Measurements from ENCODE around the gene NEK6. TPM values are rescaled to one million over a fixed set of nuclear protein-coding genes. Genes with fewer than 3 reads are reported as not detected.
A peak's percentile ranks its signal among the peaks of the same experiment; 100 is the strongest.

Gene NEK6
- total RNA-seq, 5 donors from 2014 or later (not counting 1 experiment from before 2014, with no cell fraction given), result 5.9 to 12.5 (median 10.4) TPM

- DNase-seq (peak in 2 of 35 experiments; percentile 4 to 40), ATAC-seq (replicated peaks in 1 of 4) (no peak)
- H3K9me3 ChIP-seq, result no peaks in the 10 kb centered on the region
- H3K36me3 Mint-ChIP-seq, result no peaks in the 10 kb centered on the region
- peaks cover 6 to 17% (median 8%) of the 10 kb centered on the region in 3 donors for H3K4me1 Mint-ChIP-seq
- no peaks in the 10 kb centered on the region for H3K36me3 ChIP-seq (ENCODE audit: control insufficient read depth in 2 of 2, extremely low read depth in 1 of 2, insufficient read depth in 1 of 2, low read length in 1 of 2)
- no peak overlapping the region for H3K27ac Mint-ChIP-seq
- H3K4me3 ChIP-seq (ENCODE audit: control insufficient read depth in 1 of 2, extremely low read depth in 1 of 2, low read length in 1 of 2), result no peak overlapping the region
- no peak overlapping the region for H3K27ac ChIP-seq (ENCODE audit: low read length)
- no peaks in the 10 kb centered on the region for H3K9me3 Mint-ChIP-seq
- ChIA-PET CTCF (no interaction called here), POLR2A (interaction anchor here in 1 of 2 donors (0.7 kb wide), 1 partner anchor 25 kb away, joined by 3 read pairs; no protein-coding TSS in a partner anchor)
- peaks cover 0 to 4% of the 10 kb centered on the region in 2 donors for H3K27me3 Mint-ChIP-seq
- no peaks in the 10 kb centered on the region for H3K27me3 ChIP-seq (replicated peaks in 1 of 2; ENCODE audit: control insufficient read depth in 2 of 2, extremely low read depth in 1 of 2, insufficient read depth in 2 of 2, low read length in 1 of 2)
- H3K4me3 Mint-ChIP-seq, result no peak overlapping the region
- H3K4me1 ChIP-seq (ENCODE audit: control insufficient read depth in 1 of 2, extremely low read depth in 1 of 2, insufficient read depth in 2 of 2, low read length in 2 of 2), result peaks cover 0 to 18% of the 10 kb centered on the region in 2 experiments
- 81% methylated on average over 8 of the region's 10 CpGs for WGBS (ENCODE audit: insufficient coverage)
Observed at GRCh38 chr9:124222918-124223720, 34.6 kb upstream of the NEK6 start.

GRCh38 chr9:124225945-124226344 is 31.8 kb upstream of the NEK6 start:
- Histone ChIP-seq H3K9me3 (no peaks in the 10 kb centered on the region), H3K36me3 (ENCODE audit: control insufficient read depth in 2 of 2, extremely low read depth in 1 of 2, insufficient read depth in 1 of 2, low read length in 1 of 2) (no peaks in the 10 kb centered on the region), H3K4me1 (ENCODE audit: control insufficient read depth in 1 of 2, extremely low read depth in 1 of 2, insufficient read depth in 2 of 2, low read length in 2 of 2) (peaks cover 0 to 5% of the 10 kb centered on the region in 2 experiments), H3K4me3 (ENCODE audit: control insufficient read depth in 1 of 2, extremely low read depth in 1 of 2, low read length in 1 of 2) (no peak overlapping the region), H3K27me3 (replicated peaks in 1 of 2; ENCODE audit: control insufficient read depth in 2 of 2, extremely low read depth in 1 of 2, insufficient read depth in 2 of 2, low read length in 1 of 2) (no peaks in the 10 kb centered on the region), H3K27ac (ENCODE audit: low read length) (no peak overlapping the region)
- CTCF ChIA-PET, result no interaction called here
- DNase-seq (no peak), ATAC-seq (replicated peaks in 1 of 4) (no peak)
- Mint-ChIP-seq H3K4me3 (no peak overlapping the region), H3K36me3 (no peaks in the 10 kb centered on the region), H3K4me1 (peaks cover 0 to 4% (median 0%) of the 10 kb centered on the region in 3 donors), H3K9me3 (no peaks in the 10 kb centered on the region), H3K27me3 (peaks cover 0 to 4% of the 10 kb centered on the region in 2 donors), H3K27ac (no peak overlapping the region)
- POLR2A ChIA-PET, result no interaction called here

GRCh38 chr9:124228516-124228915 is 29.2 kb upstream of the NEK6 start:
- no peaks in the 10 kb centered on the region for H3K4me1 ChIP-seq (ENCODE audit: control insufficient read depth in 1 of 2, extremely low read depth in 1 of 2, insufficient read depth in 2 of 2, low read length in 2 of 2)
- no peaks in the 10 kb centered on the region for H3K27me3 ChIP-seq (replicated peaks in 1 of 2; ENCODE audit: control insufficient read depth in 2 of 2, extremely low read depth in 1 of 2, insufficient read depth in 2 of 2, low read length in 1 of 2)
- no peak overlapping the region for H3K27ac ChIP-seq (ENCODE audit: low read length)
- H3K9me3 Mint-ChIP-seq, result peaks cover 0 to 2% (median 0%) of the 10 kb centered on the region in 3 donors
- H3K36me3 Mint-ChIP-seq, result no peaks in the 10 kb centered on the region
- no peaks in the 10 kb centered on the region for H3K4me1 Mint-ChIP-seq
- H3K36me3 ChIP-seq (ENCODE audit: control insufficient read depth in 2 of 2, extremely low read depth in 1 of 2, insufficient read depth in 1 of 2, low read length in 1 of 2), result no peaks in the 10 kb centered on the region
- H3K4me3 ChIP-seq (ENCODE audit: control insufficient read depth in 1 of 2, extremely low read depth in 1 of 2, low read length in 1 of 2), result no peak overlapping the region
- ChIA-PET POLR2A (no interaction called here), CTCF (interaction anchor here in 1 of 2 donors (0.7 kb wide), 1 partner anchor 217 kb away, joined by 3 read pairs; no protein-coding TSS in a partner anchor)
- DNase-seq (no peak), ATAC-seq (replicated peaks in 1 of 4) (no peak)
- no peaks in the 10 kb centered on the region for H3K9me3 ChIP-seq
- H3K27me3 Mint-ChIP-seq, result peaks cover 0 to 4% of the 10 kb centered on the region in 2 donors
- H3K27ac Mint-ChIP-seq, result no peak overlapping the region
- WGBS (ENCODE audit: insufficient coverage), result no CpG with 5 or more reads among the region's 2 CpGs
- H3K4me3 Mint-ChIP-seq, result no peak overlapping the region

GRCh38 chr9:124231095-124231737 is 26.5 kb upstream of the NEK6 start:
- Histone ChIP-seq H3K9me3 (no peaks in the 10 kb centered on the region), H3K27me3 (replicated peaks in 1 of 2; ENCODE audit: control insufficient read depth in 2 of 2, extremely low read depth in 1 of 2, insufficient read depth in 2 of 2, low read length in 1 of 2) (no peaks in the 10 kb centered on the region), H3K4me1 (ENCODE audit: control insufficient read depth in 1 of 2, extremely low read depth in 1 of 2, insufficient read depth in 2 of 2, low read length in 2 of 2) (no peaks in the 10 kb centered on the region), H3K36me3 (ENCODE audit: control insufficient read depth in 2 of 2, extremely low read depth in 1 of 2, insufficient read depth in 1 of 2, low read length in 1 of 2) (no peaks in the 10 kb centered on the region), H3K4me3 (ENCODE audit: control insufficient read depth in 1 of 2, extremely low read depth in 1 of 2, low read length in 1 of 2) (no peak overlapping the region), H3K27ac (ENCODE audit: low read length) (no peak overlapping the region)
- peaks cover 0 to 4% (median 0%) of the 10 kb centered on the region in 3 donors for H3K9me3 Mint-ChIP-seq
- POLR2A ChIA-PET, result no interaction called here
- H3K27ac Mint-ChIP-seq, result no peak overlapping the region
- H3K4me3 Mint-ChIP-seq, result no peak overlapping the region
- DNase-seq (no peak), ATAC-seq (replicated peaks in 1 of 4) (no peak)
- CTCF ChIA-PET, result no interaction called here
- H3K27me3 Mint-ChIP-seq, result no peaks in the 10 kb centered on the region
- WGBS (ENCODE audit: insufficient coverage), result 87% methylated on average over 2 of the region's 8 CpGs
- no peaks in the 10 kb centered on the region for H3K36me3 Mint-ChIP-seq
- H3K4me1 Mint-ChIP-seq, result no peaks in the 10 kb centered on the region

- no peaks in the 10 kb centered on the region for H3K36me3 ChIP-seq (ENCODE audit: control insufficient read depth in 2 of 2, extremely low read depth in 1 of 2, insufficient read depth in 1 of 2, low read length in 1 of 2)
- no peaks in the 10 kb centered on the region for H3K36me3 Mint-ChIP-seq
- H3K27ac Mint-ChIP-seq, result peak overlapping the region; percentile 80 to 83
- H3K27me3 Mint-ChIP-seq, result peaks cover 6 to 7% of the 10 kb centered on the region in 2 donors
- no peak overlapping the region for H3K4me3 ChIP-seq (ENCODE audit: control insufficient read depth in 1 of 2, extremely low read depth in 1 of 2, low read length in 1 of 2)
- H3K27me3 ChIP-seq (replicated peaks in 1 of 2; ENCODE audit: control insufficient read depth in 2 of 2, extremely low read depth in 1 of 2, insufficient read depth in 2 of 2, low read length in 1 of 2), result no peaks in the 10 kb centered on the region
- ChIA-PET CTCF (no interaction called here), POLR2A (interaction anchor here in 1 of 2 donors (0.5 kb wide), 1 partner anchor 1626 kb away, joined by 3 read pairs; no protein-coding TSS in a partner anchor)
- H3K27ac ChIP-seq (ENCODE audit: low read length), result peak overlapping the region; percentile 11
- DNase-seq (peak in 1 of 35 experiments; percentile 32), ATAC-seq (replicated peaks in 1 of 4) (peak; percentile 38 to 71 (median 58))
- H3K9me3 Mint-ChIP-seq, result peaks cover 0 to 2% (median 0%) of the 10 kb centered on the region in 3 donors
- H3K4me3 Mint-ChIP-seq, result peak overlapping the region in 1 of 3 donors; percentile 13
- H3K4me1 ChIP-seq (ENCODE audit: control insufficient read depth in 1 of 2, extremely low read depth in 1 of 2, insufficient read depth in 2 of 2, low read length in 2 of 2), result peaks cover 3 to 38% of the 10 kb centered on the region in 2 experiments
- peaks cover 15 to 41% (median 19%) of the 10 kb centered on the region in 3 donors for H3K4me1 Mint-ChIP-seq
- 25% methylated on average over 1 of the region's 5 CpGs for WGBS (ENCODE audit: insufficient coverage)
- H3K9me3 ChIP-seq, result no peaks in the 10 kb centered on the region
Observed at GRCh38 chr9:124238546-124239140, 19.1 kb upstream of the NEK6 start.
